B cell (primary cell): ENCODE results near the gene LIMS4. TPM values are rescaled to one million over a fixed set of nuclear protein-coding genes. Genes with fewer than 3 reads are reported as not detected.
"Not testable (repeated sequence)": the region's sequence is repeated elsewhere in the genome, so short reads cannot be mapped to it uniquely, and the experiment has no call there.

Source experiments
- ATAC-seq: fragments of 200-7000 bp; cut with Tn5 transposase; one replicate; pipeline ENCODE4 v1.10.0; 2021; ENCODE audit warnings: low read depth, mild to moderate bottlenecking, moderate number of reproducible peaks, moderate library complexity
- CTCF ChIA-PET: fragments of 350-600 bp; sonication (Branson Sonifier 250); formaldehyde crosslinking; loops from one replicate; lab custom pipeline; 2021; ENCODE audit warnings: antibody characterized with exemption, inconsistent platforms; lab: Charles Lee
- POLR2A ChIA-PET: fragments of 350-600 bp; sonication (Branson Sonifier 250); formaldehyde crosslinking; loops from one replicate; lab custom pipeline; 2021; ENCODE audit warnings: antibody characterized with exemption; lab: Charles Lee
- DNase-seq: peaks from one replicate; pipeline ENCODE4 v3.0.0; 2013
- H2AFZ ChIP-seq: 2 replicates; pipeline ENCODE4 v1.6.1; 2012; ENCODE audit warnings: mild to moderate bottlenecking, low read depth, low read length; ENCODE audit not compliant: insufficient read depth, poor library complexity, severe bottlenecking
- H3K27ac ChIP-seq, 2 donors: 1 replicate in 1 of 2; 2 replicates in 1 of 2; pipeline ENCODE4 v1.5.1; 2012 to 2013; ENCODE audit warnings: low read length in 2 of 2, mild to moderate bottlenecking in 2 of 2, moderate library complexity in 1 of 2
- H3K27me3 ChIP-seq, 4 experiments: fragments of 200-600 bp in 1 of 4; sonication (generic) in 1 of 4; replicated peaks in 1 of 4; 1 replicate in 2 of 4; 2 replicates in 2 of 4; pipeline versions ENCODE4 v1.6.1 to v1.7.0; 2013 to 2016; ENCODE audit warnings: low read length in 3 of 4, mild to moderate bottlenecking in 2 of 4, mixed read lengths in 1 of 4, moderate library complexity in 1 of 4; ENCODE audit not compliant: insufficient read depth in 4 of 4, control insufficient read depth in 3 of 4; ENCODE audit errors: control extremely low read depth in 1 of 4
- H3K36me3 ChIP-seq, 2 experiments: replicated peaks in 1 of 2; 1 replicate in 1 of 2; 2 replicates in 1 of 2; pipeline versions ENCODE4 v1.6.1 to v1.7.1; 2013; ENCODE audit warnings: low read length in 1 of 2; ENCODE audit not compliant: insufficient read depth in 2 of 2, control insufficient read depth in 1 of 2; ENCODE audit errors: control extremely low read depth in 1 of 2, extremely low read depth in 1 of 2
- H3K4me1 ChIP-seq, 2 donors: fragments of 200-600 bp in 1 of 2; sonication (generic) in 1 of 2; 1 replicate in 1 of 2; 2 replicates in 1 of 2; pipeline versions ENCODE4 v1.5.1 to v1.6.1; 2013 to 2017; ENCODE audit warnings: low read length in 2 of 2; ENCODE audit not compliant: control insufficient read depth in 2 of 2, insufficient read depth in 2 of 2
- H3K4me2 ChIP-seq: replicated peaks from 2 replicates; pipeline ENCODE3; 2012; ENCODE audit warnings: mild to moderate bottlenecking, low read depth, low read length; ENCODE audit not compliant: poor library complexity, severe bottlenecking
- H3K4me3 ChIP-seq, 5 experiments: fragments of 200-600 bp in 1 of 5; sonication (generic) in 1 of 5; 1 replicate in 3 of 5; 2 replicates in 2 of 5; pipeline versions ENCODE4 v1.5.1 to v1.7.0; 2011 to 2016; ENCODE audit warnings: low read length in 4 of 5, mild to moderate bottlenecking in 4 of 5, low read depth in 2 of 5, control low read depth in 1 of 5, moderate library complexity in 1 of 5; ENCODE audit not compliant: insufficient read depth in 1 of 5; ENCODE audit errors: control extremely low read depth in 1 of 5, extremely low read depth in 1 of 5
- H3K79me2 ChIP-seq: fragments of 200-600 bp; sonication (generic); one replicate; pipeline ENCODE4 v1.6.0; 2016; ENCODE audit warnings: low read length; ENCODE audit not compliant: control insufficient read depth, insufficient read depth
- H3K9ac ChIP-seq: fragments of 200-600 bp; sonication (generic); 2 replicates; pipeline ENCODE4 v1.6.1; 2017; ENCODE audit warnings: mild to moderate bottlenecking, low read length, moderate library complexity
- H3K9me3 ChIP-seq, 3 donors: one replicate each; pipeline versions ENCODE4 v1.6.1 to v1.7.1; 2013; ENCODE audit warnings: low read length in 2 of 3; ENCODE audit not compliant: control insufficient read depth in 2 of 3, insufficient read depth in 1 of 3; ENCODE audit errors: control extremely low read depth in 1 of 3
- H4K20me1 ChIP-seq: 2 replicates; pipeline ENCODE4 v1.6.0; 2012; ENCODE audit warnings: mild to moderate bottlenecking, low read length; ENCODE audit not compliant: insufficient read depth, control insufficient read depth, poor library complexity, severe bottlenecking
- H3K27ac Mint-ChIP-seq: one replicate; pipeline ENCODE4 v1.8.0; 2021; ENCODE audit warnings: mixed read lengths
- H3K27me3 Mint-ChIP-seq: one replicate; pipeline ENCODE4 v1.8.0; 2021; ENCODE audit warnings: mixed read lengths
- H3K4me1 Mint-ChIP-seq: one replicate; pipeline ENCODE4 v1.8.0; 2021; ENCODE audit warnings: mixed read lengths
- H3K4me3 Mint-ChIP-seq: one replicate; pipeline ENCODE4 v1.8.0; 2021; ENCODE audit warnings: mixed read lengths
- H3K9me3 Mint-ChIP-seq: one replicate; pipeline ENCODE4 v1.8.0; 2022; ENCODE audit warnings: mixed read lengths; ENCODE audit not compliant: insufficient read depth
- WGBS: methylation state at CpG from one replicate; pipeline ENCODE4 v1.1.5; 2013; ENCODE audit warnings: missing lambda C conversion rate; ENCODE audit not compliant: insufficient coverage; 5-methylcytosine and 5-hydroxymethylcytosine counted together
- intact Hi-C: fragments of 100-400 bp; cut with micrococcal nuclease; formaldehyde crosslinking; loops from one replicate; pipeline ENCODE4 v1.10.0; 2022
- polyA plus RNA-seq: library from polyadenylated mRNA; depleted of rRNA; stranded (reverse); fragments of >200 nt; gene quantifications from 2 replicates; pipeline ENCODE4 v1.2.3, GENCODE V29; 2012
- total RNA-seq, 2 donors: library from RNA; stranded (reverse); fragments of 120-200 nt in 1 of 2; gene quantifications; 1 replicate in 1 of 2; 2 replicates in 1 of 2; pipeline versions ENCODE4 v1.2.3 to v1.2.4, GENCODE V29; 2013 to 2022

Gene LIMS4
- total and polyA plus RNA-seq, 2 donors (not counting 1 experiment from before 2014, with no cell fraction given), result 0.07 to 0.47 TPM

DNA sequence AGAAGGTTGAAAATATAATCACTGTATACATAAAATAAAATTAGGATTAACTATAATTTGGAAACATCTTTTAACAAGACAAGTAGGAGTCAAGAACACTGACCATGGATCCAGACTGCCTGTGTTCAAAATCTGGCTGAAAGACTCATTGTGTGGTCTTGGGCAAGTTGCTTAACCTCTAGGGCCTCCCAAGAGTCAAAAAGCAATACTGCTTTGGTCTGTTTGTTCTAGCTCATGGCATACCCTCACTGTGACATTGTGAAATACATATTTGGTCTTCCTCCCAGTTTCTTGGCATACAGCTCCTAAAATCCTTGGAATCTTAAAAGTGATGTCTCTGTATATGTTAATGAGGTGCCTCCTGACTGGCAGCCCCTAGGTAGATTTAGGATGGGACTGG lies 12.3 kb downstream of the LIMS4 start:
- H2AFZ ChIP-seq, ATAC-seq, POLR2A ChIA-PET, H4K20me1 ChIP-seq, H3K4me2 ChIP-seq, CTCF ChIA-PET, H3K79me2 ChIP-seq, H3K9ac ChIP-seq, H3K27ac Mint-ChIP-seq, H3K4me1 Mint-ChIP-seq, H3K27ac ChIP-seq, H3K36me3 ChIP-seq, H3K4me3 Mint-ChIP-seq, H3K4me1 ChIP-seq, H3K27me3 ChIP-seq, H3K27me3 Mint-ChIP-seq, H3K9me3 Mint-ChIP-seq, H3K9me3 ChIP-seq, intact Hi-C loops, H3K4me3 ChIP-seq, DNase-seq: not testable (repeated sequence)

DNA sequence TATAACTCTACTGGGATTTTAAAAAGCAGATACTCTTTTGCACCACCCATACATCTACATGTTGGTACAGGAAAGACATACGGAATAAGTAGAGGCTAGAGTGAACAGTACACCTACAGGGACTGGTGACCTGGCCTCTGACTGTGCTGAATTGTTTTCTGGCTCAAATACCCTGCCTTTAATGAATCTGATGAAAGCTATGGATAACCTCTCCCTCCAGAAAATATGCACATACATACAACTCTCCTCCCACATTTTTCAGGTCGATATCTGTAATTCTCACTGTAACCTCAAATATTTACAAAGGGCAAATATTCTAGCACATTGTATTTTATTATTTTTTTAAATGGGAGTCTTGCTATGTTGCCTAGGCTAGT lies 15.4 kb downstream of the LIMS4 start:
- intact Hi-C loops, H3K4me3 ChIP-seq, H3K4me1 Mint-ChIP-seq, ATAC-seq, H3K4me3 Mint-ChIP-seq, H3K79me2 ChIP-seq, H3K9ac ChIP-seq, H3K9me3 ChIP-seq, H3K36me3 ChIP-seq, H4K20me1 ChIP-seq, H3K4me1 ChIP-seq, H3K27ac ChIP-seq, POLR2A ChIA-PET, H3K9me3 Mint-ChIP-seq, H3K27ac Mint-ChIP-seq, DNase-seq, H3K27me3 Mint-ChIP-seq, H3K4me2 ChIP-seq, H2AFZ ChIP-seq, H3K27me3 ChIP-seq, CTCF ChIA-PET: not testable (repeated sequence)
- WGBS, result no CpG with 5 or more reads among the region's 2 CpGs

DNA sequence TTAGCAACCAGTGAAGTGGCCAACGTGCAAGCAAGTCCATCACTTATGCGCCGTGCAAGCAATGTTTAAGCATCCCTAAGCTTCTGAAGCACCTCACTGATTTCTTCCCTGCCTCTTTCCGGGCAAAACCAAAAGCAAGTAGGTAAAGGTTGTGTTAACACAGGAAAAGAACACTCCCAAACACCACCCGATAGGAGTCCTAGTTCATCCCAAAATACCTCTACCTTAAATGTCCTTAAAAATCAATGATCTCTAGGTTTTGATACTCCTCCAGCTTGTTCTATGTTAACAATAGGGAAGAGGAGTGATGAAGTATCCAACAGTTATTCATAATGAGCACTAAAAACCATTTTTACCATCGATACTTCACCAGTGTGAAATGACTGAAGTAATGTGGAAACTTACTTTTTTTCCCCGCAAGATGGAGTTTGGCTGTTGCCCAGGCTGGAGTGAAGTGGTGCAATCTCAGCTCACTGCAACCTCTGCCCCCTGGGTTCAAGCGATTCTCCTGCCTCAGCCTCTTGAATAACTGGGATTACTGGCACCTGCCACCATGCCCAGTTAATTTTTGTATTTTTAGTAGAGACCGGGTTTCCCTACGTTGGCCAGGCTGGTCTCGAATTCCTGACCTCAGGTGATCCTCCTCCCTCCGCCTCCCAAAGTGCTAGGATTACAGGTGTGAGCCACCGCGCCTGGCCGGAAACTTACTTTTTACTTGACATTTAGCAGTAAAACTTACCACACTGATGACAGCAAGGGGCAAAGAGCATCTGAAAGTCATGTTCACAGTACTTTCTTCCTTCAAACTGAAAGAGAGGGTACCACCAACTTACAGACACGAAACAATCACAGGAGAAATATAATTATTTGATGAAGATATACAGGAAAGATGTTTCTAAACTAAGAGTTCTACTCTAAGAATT lies 16.1 kb downstream of the LIMS4 start:
- H3K4me2 ChIP-seq, ATAC-seq, H3K27me3 ChIP-seq, CTCF ChIA-PET, H2AFZ ChIP-seq, H3K9me3 Mint-ChIP-seq, H3K36me3 ChIP-seq, H3K27ac Mint-ChIP-seq, H3K4me3 Mint-ChIP-seq, H3K4me1 ChIP-seq, POLR2A ChIA-PET, H3K9ac ChIP-seq, H3K27me3 Mint-ChIP-seq, H3K4me1 Mint-ChIP-seq, H3K79me2 ChIP-seq, H3K4me3 ChIP-seq, DNase-seq, H3K9me3 ChIP-seq, H4K20me1 ChIP-seq, intact Hi-C loops, H3K27ac ChIP-seq: not testable (repeated sequence)
- no CpG with 5 or more reads among the region's 16 CpGs for WGBS

DNA sequence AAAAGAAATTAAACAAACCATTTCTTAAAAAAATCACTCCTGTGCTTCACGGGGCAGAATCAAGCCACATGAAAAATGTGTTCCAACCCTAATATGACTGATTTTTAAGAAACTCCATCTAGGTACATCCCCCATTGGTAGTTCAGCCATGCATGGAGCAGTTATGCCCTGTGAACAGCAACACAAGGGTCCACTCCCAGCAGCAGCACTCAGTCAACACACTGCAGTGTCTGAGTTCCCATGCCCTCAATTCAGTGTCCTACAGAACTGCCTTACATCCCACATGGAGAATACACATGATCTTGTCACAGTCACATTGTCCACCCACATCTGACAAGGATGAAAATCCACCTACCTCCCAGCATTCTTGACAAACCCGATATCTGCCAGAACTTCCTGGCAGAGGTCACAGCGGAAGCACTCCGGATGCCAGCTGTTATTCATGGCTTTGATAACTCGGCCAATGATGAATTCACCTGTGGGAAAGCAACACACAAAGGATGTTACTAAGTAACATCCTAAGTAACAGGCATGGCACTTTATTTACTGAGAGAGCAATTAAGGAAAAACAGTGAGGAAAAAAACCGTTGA lies 17.4 kb downstream of the LIMS4 start:
- DNase-seq, H3K79me2 ChIP-seq, H3K4me3 Mint-ChIP-seq, CTCF ChIA-PET, POLR2A ChIA-PET, H3K4me1 ChIP-seq, H3K27ac Mint-ChIP-seq, H4K20me1 ChIP-seq, H3K9me3 Mint-ChIP-seq, ATAC-seq, intact Hi-C loops, H3K27me3 ChIP-seq, H3K36me3 ChIP-seq, H3K4me2 ChIP-seq, H3K9ac ChIP-seq, H3K9me3 ChIP-seq, H3K27ac ChIP-seq, H3K4me1 Mint-ChIP-seq, H2AFZ ChIP-seq, H3K27me3 Mint-ChIP-seq, H3K4me3 ChIP-seq: not testable (repeated sequence)
- WGBS, result no CpG with 5 or more reads among the region's 6 CpGs
